GM18499 (cell line): ENCODE results near the gene KIF12.
"Not testable (repeated sequence)": the region's sequence is repeated elsewhere in the genome, so short reads cannot be mapped to it uniquely, and the experiment has no call there.

ENCODE experiments used
- ATAC-seq: cut with Tn5 transposase; IDR thresholded peaks from one replicate; pipeline ENCODE4 v1.9.1; 2021; ENCODE audit warnings: moderate number of reproducible peaks; ENCODE audit not compliant: insufficient read depth, unreplicated experiment

The KIF12 gene

DNA sequence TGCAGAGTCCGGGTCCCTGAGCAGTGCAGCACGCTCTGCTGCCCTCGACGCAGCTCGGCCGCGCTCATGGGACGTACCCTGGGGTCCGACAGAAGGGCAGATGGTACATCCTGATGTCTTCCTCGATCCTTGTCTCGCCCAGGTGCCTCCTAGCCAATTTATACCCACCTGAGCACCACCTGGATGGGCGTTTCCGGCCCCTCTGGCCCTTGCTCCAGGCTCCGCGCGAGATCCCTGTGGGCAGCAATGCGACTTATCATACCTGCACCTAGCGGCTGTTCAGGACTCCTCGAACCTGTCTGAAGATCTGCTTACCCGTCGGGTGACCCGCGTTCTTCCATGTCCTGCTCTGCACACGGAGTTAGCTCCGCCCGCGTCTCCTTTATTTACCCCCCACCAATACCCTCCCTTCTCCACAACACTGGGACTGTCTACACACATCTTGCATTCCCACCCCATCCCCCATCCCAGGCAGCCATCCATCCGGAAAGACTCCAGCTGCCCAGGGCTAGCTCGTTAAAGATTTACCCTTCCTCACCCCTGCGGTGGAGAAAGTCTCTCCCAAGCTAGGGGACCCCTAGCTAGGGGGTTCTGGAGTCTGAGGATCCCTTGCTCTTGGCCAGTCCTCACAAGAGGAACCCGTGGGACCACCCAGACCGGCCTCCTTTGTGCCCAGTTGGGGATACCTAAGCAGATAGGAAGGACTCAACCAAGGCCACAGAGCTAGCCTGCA lies at the start of gene KIF12:
KIF12 (minus strand) TSS at position 357 of the 733 bp plus-strand sequence; CDS start at position 341, 16 bp downstream.
- no peak for ATAC-seq

DNA sequence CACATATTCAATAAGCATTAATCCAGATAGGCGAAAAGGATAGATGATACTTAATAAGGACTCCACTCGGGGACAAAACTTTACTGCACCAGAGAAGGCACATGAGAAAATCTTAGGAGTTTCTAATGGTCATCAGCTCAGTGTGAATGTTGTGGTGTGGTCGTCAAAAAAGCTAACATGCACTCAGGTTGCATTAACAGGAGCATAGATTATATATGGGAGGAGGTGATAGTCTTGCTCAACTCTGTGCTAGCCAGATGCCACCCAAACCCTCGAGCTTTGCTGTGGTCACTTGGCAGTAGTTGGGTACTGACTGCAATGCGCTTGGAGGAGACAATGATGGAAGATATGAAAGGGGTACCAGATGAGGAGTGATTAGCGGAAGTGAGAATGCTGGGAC lies 47.6 kb upstream of the KIF12 start:
- ATAC-seq, result no peak

DNA sequence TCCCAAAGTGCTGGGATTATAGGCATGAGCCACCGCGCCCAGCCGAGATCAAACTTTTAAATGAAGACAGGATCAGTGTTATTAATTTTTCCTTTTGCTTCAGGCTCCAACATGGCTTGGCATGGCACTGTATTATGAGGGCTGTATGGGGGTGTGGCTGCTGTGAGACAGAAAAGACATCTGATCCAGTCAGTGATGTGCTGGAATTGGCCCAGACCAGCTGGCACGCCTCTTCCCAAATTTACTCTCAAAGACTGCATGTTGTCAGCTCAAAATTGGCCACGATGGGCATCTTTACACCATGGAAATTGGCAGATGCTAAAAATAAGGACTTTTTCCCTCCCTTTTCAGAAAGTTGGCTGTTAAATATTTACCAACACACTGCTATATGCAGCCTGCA lies 44.1 kb upstream of the KIF12 start:
- no peak for ATAC-seq

DNA sequence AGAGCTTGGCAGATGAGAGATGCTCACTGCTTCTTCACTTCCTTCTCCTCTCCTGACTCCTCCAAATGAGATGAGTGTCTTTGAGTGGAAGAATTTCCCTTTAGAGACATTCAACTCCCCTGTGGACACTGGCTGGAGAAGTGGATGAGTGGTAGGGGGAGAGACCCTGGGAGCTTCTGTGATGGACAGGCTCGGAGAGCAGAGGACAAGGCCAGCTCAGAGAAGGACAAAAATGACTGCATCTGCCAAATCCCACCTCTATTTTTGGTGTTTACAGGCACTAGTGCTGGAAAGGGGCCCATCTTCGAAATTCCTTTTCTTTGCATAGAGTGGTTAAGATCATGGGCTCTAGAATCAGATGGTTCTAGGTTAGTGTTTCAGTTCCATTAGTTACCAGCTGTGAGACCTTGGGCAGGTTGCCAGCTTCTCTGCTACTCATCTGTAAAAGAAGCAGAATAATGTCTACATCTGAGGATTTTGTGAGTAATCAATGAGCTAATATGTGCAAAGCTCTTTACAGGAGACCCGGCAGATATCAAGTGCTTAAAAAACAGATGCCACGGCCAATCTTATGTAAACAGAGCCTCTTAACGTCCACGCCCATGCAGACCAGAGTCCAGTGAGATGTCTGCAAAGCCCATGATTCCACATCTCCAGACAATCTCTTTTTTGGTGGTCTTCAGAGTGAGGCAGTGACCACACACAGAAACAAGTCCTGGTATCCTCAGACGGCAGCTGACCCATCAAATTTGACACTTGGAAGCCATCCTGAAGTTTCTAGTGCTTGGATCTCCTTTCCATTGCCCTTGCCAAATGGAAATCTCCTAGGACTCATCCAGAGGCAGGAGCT lies 42.7 kb upstream of the KIF12 start:
- no peak for ATAC-seq

DNA sequence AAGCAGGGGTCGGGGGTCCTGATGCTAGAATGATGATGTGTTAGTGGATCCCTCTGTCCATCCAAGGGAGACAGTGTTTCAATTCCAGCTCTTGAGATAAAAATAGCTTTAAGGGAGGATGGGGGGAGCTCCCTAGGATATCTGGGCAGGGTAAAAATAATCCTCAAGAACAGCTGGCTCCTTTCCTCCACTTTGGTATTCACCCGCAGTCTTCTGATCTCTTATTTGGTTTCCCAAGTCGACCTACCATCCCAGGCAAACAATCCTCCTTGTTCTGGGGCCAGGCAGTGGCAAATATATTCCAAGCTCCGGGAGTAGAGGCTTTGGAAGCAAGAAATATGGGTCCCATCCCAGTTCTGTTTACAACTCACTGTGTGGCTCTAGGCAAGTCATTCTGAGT lies 41.8 kb upstream of the KIF12 start:
- no peak for ATAC-seq

DNA sequence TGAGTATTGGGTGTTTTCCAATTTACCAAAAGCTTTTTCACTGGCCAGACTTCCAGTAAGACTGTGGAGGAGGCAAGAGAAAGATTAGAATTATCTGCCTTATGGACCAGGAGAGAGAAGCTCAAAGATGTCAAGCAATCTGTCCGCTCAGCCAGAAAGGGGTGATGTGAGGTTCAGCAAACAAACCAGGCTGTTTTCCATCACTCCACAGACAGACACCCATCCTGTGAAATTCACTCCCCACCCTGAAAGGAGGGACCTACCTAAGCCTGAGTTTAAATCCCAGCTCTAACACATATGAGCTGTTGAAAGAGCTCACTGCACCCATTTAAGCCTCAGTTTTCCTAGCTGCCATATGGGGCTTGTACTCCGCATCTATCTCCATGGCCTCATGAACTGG lies 41.3 kb upstream of the KIF12 start:
- no peak for ATAC-seq

DNA sequence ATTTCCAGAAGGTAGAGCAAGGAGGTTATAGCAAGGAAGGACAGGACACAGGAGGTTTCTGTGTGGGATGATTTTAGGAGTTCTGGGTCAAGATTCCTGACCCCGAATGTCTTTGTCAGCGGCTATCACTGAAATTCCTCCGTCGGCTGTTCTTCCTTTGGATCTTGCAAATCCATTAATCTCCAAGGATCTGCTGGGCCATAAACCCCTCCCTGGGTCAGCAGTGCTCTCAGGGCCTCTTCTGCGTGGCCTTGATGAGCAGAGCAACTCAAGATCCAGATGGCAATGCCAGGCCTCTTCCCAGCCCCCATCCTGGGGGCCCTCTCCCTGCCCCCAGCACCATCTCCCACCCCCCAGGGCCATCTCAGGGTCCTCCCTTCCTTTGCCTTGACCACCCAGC lies 40.0 kb upstream of the KIF12 start:
- ATAC-seq, result no peak

DNA sequence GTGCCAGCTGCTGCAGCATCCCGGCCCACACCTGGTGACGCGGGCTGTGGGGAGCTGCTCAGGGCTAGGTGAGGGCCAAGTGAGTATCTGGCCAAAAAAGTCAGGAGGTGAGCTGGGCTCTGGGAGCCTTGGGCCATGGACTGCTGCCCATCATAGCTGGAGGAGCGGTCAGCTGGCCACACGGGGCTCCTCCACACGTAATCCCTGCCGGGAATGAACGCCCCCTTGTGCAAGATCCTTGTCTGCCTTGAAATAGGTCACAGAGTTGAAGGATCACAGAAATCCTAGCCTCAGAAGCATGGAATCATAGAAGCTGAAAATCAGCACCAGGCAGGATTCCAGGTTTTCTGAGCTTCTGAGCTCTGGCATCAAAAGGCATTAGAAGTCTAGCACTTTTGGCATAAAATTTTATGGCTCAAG lies 39.5 kb upstream of the KIF12 start:
- no peak for ATAC-seq

DNA sequence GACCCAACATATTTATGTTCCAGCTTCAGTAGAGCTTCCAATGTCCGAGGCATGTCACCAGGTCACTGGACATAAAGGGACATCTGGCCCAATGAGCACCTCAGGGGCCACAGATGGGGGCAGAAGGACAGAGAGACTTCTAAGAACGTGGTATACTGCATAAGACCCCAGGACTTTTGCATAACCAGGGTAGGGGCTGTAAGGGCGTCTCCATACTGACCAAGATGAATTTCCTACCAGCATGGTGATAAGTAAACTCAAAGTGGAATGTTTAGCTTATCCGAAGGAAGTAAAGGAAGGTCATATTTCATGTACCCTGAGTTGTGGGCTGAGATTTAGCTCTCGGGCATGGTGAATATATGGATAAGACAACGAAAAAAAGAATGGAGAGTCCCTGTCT lies 38.7 kb upstream of the KIF12 start:
- no peak for ATAC-seq

DNA sequence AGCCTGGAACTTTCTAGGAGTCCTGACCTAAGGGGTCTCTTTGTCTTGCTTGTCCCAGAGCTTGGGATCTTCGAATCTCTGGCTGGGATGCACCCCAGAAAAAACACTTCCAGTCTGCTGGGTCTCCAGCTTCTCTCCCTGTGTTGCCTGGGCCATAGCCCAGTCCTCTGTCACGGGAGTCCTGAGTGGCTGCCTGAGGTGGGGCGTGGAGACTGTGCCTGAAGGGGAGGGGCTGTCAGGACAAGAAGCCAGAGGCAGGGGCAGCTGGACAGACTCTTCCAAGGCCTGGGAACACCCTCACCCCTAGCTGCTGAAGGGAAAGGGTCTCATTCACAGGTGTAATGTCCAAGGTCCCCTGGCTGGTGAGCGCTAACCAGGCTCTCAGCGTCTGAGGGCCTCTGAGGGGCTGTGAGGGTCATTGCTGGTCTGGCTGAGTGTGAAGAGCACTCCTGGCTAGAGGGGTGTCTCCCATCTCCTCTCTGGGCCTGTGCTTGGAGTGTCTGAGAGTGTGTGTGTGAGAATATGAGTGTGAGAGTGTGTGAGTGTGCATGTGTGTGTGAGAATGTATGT lies 35.8 kb upstream of the KIF12 start:
- ATAC-seq, result no peak

DNA sequence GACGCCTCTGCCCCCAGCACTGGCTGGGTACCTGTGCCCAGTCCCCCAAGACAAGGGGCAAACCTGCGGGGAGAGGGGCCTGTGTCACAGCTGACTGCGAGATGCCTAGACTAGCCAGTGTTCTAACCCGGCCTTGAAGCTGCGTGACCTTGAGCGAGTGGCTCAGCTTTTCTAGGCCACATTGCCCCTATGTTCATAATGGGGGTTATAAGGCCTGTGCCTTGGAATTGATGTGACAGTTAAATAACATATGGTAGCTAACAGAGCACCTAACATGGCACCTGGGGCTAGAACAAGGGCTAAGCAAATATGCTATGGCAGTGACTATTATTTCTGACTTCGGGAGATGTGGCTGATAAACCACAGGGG lies 33.4 kb upstream of the KIF12 start:
- ATAC-seq, result no peak

DNA sequence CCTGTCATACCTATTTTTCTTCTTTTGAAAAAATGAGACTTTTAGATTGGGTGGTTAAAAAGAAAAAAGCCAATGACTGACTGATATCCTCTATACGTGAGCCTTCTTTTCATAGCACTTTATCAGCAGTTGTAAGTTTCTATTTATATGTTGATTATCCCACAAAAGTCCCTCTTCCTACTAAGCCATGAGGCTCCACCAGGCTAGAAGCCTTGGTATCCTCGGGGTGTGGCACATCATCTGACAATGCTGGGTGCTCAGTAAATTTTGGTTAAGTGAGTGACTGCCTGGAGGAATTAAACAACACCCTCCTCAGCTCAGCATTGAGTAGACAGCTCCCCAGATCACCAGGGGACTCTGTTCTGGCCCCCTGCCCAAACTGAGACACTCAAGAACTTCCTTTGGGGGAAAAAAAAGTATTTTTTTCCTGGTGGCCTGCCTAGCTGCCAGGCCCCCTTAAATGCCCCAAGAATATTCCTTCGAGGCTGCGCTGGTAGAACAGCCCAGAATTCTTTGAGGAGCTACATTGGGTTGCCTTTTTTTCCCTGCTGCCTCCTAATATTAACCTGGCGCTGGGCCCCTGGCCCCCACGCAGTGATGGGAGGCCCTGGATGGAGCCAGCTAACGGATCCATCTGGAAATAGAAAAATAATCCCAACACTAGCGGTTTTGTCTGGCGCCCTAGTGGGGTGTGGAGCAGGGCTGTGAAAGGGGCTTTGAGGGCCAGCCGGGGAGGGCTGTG lies 32.9 kb upstream of the KIF12 start:
- no peak for ATAC-seq

DNA sequence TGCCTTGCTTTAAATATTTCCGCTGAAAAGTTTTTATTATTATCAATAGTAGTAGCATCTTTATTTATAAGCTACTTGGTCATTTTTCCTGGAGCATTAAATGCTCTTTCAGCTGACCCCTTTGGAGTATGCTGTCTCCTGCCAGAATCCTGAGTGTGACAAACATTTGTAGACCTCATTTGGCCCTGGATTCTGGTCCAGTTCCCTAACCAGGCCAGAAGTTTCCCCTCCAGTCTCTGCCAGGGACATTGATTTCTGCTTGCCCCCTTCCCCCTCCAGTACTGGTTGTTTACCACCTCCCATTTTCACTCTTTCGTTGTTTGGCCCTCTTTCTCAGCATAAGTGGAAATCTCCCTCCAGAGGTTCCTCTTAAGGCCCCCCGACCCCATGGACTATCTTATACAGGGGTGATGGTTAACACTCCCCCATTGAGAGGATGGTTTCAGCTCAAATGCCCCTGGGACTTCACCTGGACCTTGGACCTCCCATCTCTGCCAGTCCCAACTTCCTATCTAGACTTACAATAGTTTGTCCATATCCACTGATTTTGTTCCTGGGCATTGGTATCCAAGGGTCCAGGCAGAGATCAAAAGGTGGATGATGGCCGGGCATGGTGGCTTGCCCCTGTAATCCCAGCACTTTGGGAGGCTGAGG lies 31.7 kb upstream of the KIF12 start:
- no peak for ATAC-seq

DNA sequence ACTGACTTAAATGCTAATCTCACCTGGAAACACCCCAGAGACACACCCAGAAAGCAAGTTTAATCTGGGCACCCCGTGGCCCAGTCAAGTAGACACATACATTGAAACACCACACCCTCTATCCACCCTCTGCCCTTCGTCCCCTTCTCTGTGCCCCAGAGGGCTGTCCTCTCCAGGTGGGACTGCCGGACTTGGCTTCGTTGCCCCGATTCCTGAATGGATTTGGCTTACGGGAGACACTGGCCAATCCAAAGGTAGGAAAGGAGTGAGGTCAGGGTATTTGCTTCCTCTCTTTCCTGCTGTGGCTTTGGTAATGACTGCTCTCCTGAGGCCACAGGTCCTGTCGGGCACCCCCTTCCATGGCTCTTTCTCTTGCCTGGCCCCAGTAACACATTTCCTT lies 31.0 kb upstream of the KIF12 start:
- ATAC-seq, result no peak

DNA sequence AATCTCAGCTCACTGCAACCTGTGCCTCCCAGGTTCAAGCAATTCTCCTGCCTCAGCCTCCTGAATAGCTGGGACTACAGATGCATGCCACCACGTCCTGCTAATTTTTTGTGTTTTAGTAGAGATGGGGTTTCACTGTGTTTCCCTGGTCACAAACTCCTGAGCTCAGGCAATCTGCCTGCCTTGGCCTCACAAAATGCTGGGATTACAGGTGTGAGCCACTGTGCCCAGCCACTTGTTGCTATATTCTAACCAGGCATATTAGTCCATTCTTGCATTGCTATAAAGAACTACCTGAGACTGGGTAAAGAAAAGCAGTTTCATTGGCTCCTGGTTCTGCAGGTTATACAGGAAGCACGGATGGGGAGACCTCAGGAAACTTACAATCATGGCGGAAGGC lies 29.7 kb upstream of the KIF12 start:
- ATAC-seq, result not testable (repeated sequence)

DNA sequence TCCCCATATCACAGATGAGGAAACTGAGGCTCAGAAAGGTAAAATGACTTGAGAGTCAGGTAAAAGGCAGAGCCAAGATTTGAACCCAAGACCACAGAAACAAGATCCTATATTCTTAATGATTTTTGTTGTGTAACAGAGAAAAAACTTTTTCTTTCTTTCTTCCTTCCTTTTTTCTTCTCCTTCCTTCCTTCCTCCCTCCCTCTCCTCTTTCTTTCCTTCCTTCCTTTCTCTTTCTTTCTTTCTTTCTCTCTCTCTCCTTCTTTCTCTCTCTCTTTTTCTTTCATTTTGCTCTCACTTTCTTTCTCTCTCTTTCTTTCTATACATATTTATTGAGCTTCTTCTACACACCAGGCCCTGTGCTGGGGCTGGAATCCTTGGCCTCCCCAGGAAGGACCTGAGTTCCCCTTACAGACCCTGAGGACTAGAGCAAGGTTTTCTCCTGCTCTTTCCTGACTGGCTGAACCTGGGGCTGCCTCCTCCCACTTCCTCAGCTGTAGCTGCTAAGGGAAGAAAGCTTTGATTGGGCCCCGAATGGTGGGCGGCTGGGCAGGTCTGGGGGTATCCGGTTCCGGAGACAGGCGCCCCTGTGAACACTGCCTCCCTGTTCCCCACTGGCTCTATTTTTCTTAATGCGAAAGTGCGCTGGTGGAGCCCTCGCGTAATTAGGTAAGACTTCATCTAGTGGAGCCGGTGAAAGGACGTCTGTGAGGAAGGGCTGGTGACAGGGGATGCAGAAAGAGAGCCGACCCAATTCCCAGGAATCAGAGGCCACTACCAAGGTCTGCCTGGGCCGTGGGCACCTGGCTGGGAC lies 27.4 kb upstream of the KIF12 start:
- no peak for ATAC-seq

DNA sequence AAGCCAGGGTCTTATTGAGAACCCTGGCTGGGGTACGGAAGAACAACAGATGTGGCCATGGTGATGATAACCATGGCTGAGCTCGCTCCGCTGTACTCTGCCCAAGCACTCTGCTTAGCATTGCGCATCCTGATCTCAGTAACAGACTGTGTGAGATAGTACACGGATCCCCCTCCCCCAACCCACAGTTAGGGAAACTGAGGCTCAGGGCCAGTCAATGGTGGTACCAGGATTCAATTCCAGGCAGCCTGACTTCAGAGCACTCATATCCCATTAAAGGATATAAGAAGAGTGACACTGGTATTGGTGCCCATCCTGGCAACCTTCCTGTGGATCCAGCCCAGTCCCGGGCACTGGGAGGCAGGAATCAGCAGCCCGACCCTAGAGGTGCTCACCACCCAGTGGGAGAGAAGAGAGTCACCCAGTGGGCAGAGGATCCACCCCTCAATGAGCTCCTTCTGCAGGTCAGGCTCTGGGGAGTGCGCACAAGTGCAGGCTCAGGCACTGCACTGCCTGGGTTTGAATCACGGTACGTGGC lies 26.5 kb upstream of the KIF12 start:
- ATAC-seq, result no peak

DNA sequence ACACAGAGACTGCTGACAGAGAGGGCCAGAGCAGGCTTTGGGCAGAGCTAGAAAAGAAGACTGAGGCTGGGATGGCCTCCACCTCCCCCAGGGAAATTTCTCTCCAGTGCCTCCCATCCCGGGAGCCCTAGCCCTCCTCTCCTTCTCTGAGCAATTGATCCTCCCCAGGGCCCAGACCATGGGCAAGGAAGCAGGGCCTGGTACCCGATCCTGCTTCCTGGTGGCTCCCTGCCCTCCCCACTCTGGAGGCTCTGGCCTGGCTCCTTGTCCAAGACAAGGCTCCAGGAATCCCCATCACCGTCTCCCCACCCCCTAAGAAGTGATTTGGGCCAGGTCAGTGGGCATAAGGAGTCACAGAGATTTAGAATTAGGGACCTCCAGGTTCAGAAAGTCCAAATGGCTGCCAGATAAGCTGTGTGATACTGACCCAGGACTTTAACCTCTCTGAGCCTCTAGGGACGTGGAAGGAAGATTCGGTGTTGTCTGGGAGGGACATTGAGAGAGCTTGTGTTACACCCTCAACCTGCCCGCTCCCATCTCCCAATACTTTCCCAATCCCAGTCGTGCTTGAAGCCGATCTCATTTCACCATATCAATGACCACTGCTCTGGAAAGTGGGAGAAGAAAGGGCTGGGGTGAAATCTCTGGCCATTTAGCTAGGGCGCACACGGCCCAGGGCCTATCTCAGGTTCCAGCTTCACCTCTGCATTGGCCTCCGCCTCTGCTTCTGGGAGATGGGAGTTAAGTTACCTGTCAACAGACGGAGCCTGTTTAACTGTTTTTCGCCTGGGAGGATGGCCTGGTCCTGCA lies 25.8 kb upstream of the KIF12 start:
- no peak for ATAC-seq
